Measurements from ENCODE around the gene POLR2L.

POLR2L gene

GRCh38 chr11:796565-797295, 45.6 kb downstream of the POLR2L start:
- no peak for TF ChIP-seq CTCF (IDR thresholded peaks at IDR 0.05; ENCODE audit: low read depth, low read length)
- no peak for DNase-seq (ENCODE audit: low read depth, low spot score)
- H3K4me3 ChIP-seq (ENCODE audit: low read depth, low read length) = peak overlapping the region; percentile 71
- in situ Hi-C loops (cut with HindIII; ENCODE audit: low sequenced_read_pairs) = no loop called here

- H3K4me3 ChIP-seq (ENCODE audit: low read depth, low read length) = peak overlapping the region; percentile 71
- peak; percentile 82 for DNase-seq (ENCODE audit: low read depth, low spot score)
- TF ChIP-seq CTCF (IDR thresholded peaks at IDR 0.05; ENCODE audit: low read depth, low read length) = no peak
- in situ Hi-C loops (cut with HindIII; ENCODE audit: low sequenced_read_pairs) = no loop called here
Measured at GRCh38 chr11:795634-796564, 46.4 kb downstream of the POLR2L start.

- no peak for DNase-seq (ENCODE audit: low read depth, low spot score)
- in situ Hi-C loops (cut with HindIII; ENCODE audit: low sequenced_read_pairs) = no loop called here
- no peak for TF ChIP-seq CTCF (IDR thresholded peaks at IDR 0.05; ENCODE audit: low read depth, low read length)
- H3K4me3 ChIP-seq (ENCODE audit: low read depth, low read length) = no peak overlapping the region
Measured at GRCh38 chr11:794766-795633, 47.3 kb downstream of the POLR2L start.

GRCh38 chr11:794013-794765, 48.1 kb downstream of the POLR2L start:
- no peak overlapping the region for H3K4me3 ChIP-seq (ENCODE audit: low read depth, low read length)
- TF ChIP-seq CTCF (IDR thresholded peaks at IDR 0.05; ENCODE audit: low read depth, low read length) = no peak
- in situ Hi-C loops (cut with HindIII; ENCODE audit: low sequenced_read_pairs) = no loop called here
- no peak for DNase-seq (ENCODE audit: low read depth, low spot score)

GRCh38 chr11:793556-793955, 48.8 kb downstream of the POLR2L start:
- no peak for TF ChIP-seq CTCF (IDR thresholded peaks at IDR 0.05; ENCODE audit: low read depth, low read length)
- H3K4me3 ChIP-seq (ENCODE audit: low read depth, low read length) = no peak overlapping the region
- no peak for DNase-seq (ENCODE audit: low read depth, low spot score)
- in situ Hi-C loops (cut with HindIII; ENCODE audit: low sequenced_read_pairs) = no loop called here

All from astrocyte of the spinal cord (primary cell).